HEK293 (cell line): ENCODE results near the gene PRKACB.

ENCODE experiments used
- CTCF ChIA-PET: fragments of 350-600 bp; formaldehyde crosslinking; extraction: SDS; loops from one replicate; lab custom pipeline; 2021; ENCODE audit warnings: antibody characterized with exemption; lab: Yijun Ruan, JAX
- POLR2A ChIA-PET: fragments of 300-600 bp; formaldehyde crosslinking; extraction: SDS; loops from one replicate; lab custom pipeline; 2020; ENCODE audit warnings: antibody characterized with exemption, inconsistent platforms; lab: Yijun Ruan, JAX
- H3K27ac ChIP-seq: fragments of 200-500 bp; sonication (Bioruptor generic); 2 replicates; pipeline ENCODE4 v1.5.1; 2014; ENCODE audit warnings: low read depth, low read length, control low read depth, inconsistent platforms; ENCODE audit errors: extremely low read depth
- H3K36me3 ChIP-seq, 2 experiments: fragments of 200-500 bp in 1 of 2; sonication (Bioruptor generic) in 1 of 2; 1 replicate in 1 of 2; 2 replicates in 1 of 2; pipeline ENCODE4 v1.5.1; 2014 to 2017; ENCODE audit warnings: inconsistent platforms in 2 of 2, low read length in 2 of 2; ENCODE audit not compliant: control insufficient read depth in 2 of 2, insufficient read depth in 1 of 2
- H3K4me1 ChIP-seq: fragments of 200-500 bp; sonication (Bioruptor generic); 2 replicates; pipeline ENCODE4 v1.5.1; 2014; ENCODE audit warnings: mild to moderate bottlenecking, low read length, inconsistent platforms; ENCODE audit not compliant: control insufficient read depth, insufficient read depth
- H3K4me3 ChIP-seq: 2 replicates; pipeline ENCODE4 v1.5.1; 2011; ENCODE audit warnings: low read depth, mild to moderate bottlenecking, control low read depth, low read length, moderate library complexity
- H3K9me3 ChIP-seq: fragments of 200-500 bp; sonication (Bioruptor generic); 2 replicates; pipeline ENCODE4 v1.5.1; 2014; ENCODE audit warnings: low read depth, low read length, inconsistent platforms; ENCODE audit not compliant: control insufficient read depth, insufficient read depth
- GLIS1 ChIP-seq: fragments of 450-650 bp; formaldehyde crosslinking; IDR thresholded peaks from 2 replicates; pipeline ENCODE4 v1.5.1; 2016; ENCODE audit warnings: missing biosample characterization, missing genetic modification characterization
- IKZF3 ChIP-seq: fragments of 450-650 bp; IDR thresholded peaks from 2 replicates; pipeline ENCODE4 v1.5.0; 2018; ENCODE audit warnings: missing biosample characterization, mild to moderate bottlenecking, missing genetic modification characterization, moderate library complexity
- KLF1 ChIP-seq: fragments of 450-650 bp; formaldehyde crosslinking; IDR thresholded peaks from 2 replicates; pipeline ENCODE4 v1.5.1; 2016; ENCODE audit warnings: missing biosample characterization, missing genetic modification characterization
- OVOL3 ChIP-seq: fragments of 450-650 bp; formaldehyde crosslinking; IDR thresholded peaks from 2 replicates; pipeline ENCODE4 v1.5.1; 2016; ENCODE audit warnings: missing biosample characterization, missing genetic modification characterization
- SETDB1 ChIP-seq: IDR thresholded peaks from one replicate; pipeline ENCODE4 v1.6.1; 2017; ENCODE audit warnings: mild to moderate bottlenecking, low read length, moderate library complexity, mixed read lengths; ENCODE audit not compliant: insufficient read length
- TRIM28 ChIP-seq: IDR thresholded peaks from 2 replicates; pipeline ENCODE4 v1.6.1; 2011; ENCODE audit warnings: low read length, control low read depth, borderline replicate concordance
- ZBTB17 ChIP-seq: fragments of 450-650 bp; formaldehyde crosslinking; IDR thresholded peaks from 2 replicates; pipeline ENCODE4 v1.5.1; 2016; ENCODE audit warnings: missing biosample characterization, missing genetic modification characterization
- ZBTB26 ChIP-seq: fragments of 450-650 bp; formaldehyde crosslinking; optimal IDR thresholded peaks from 2 replicates; pipeline ENCODE3; 2016; ENCODE audit warnings: missing biosample characterization, mild to moderate bottlenecking, missing genetic modification characterization
- ZBTB49 ChIP-seq: fragments of 450-650 bp; formaldehyde crosslinking; IDR thresholded peaks from 2 replicates; pipeline ENCODE4 v1.5.1; 2016; ENCODE audit warnings: missing biosample characterization, missing genetic modification characterization, low read depth
- ZEB2 ChIP-seq: fragments of 450-650 bp; formaldehyde crosslinking; IDR thresholded peaks from 2 replicates; pipeline ENCODE4 v1.5.1; 2016; ENCODE audit warnings: missing biosample characterization, missing genetic modification characterization
- ZNF2 ChIP-seq: fragments of 450-650 bp; formaldehyde crosslinking; IDR thresholded peaks from 2 replicates; pipeline ENCODE4 v1.5.1; 2016; ENCODE audit warnings: missing biosample characterization, missing genetic modification characterization
- ZNF366 ChIP-seq: fragments of 450-650 bp; formaldehyde crosslinking; conservative IDR thresholded peaks from 2 replicates; pipeline ENCODE4 v1.5.1; 2016; ENCODE audit warnings: missing biosample characterization, missing genetic modification characterization
- ZNF391 ChIP-seq: fragments of 450-650 bp; formaldehyde crosslinking; IDR thresholded peaks from 2 replicates; pipeline ENCODE4 v1.5.1; 2016; ENCODE audit warnings: low read depth, missing biosample characterization, missing genetic modification characterization, borderline replicate concordance
- ZNF473 ChIP-seq: fragments of 450-650 bp; formaldehyde crosslinking; IDR thresholded peaks from 2 replicates; pipeline ENCODE4 v1.5.1; 2017; ENCODE audit warnings: missing biosample characterization, missing genetic modification characterization
- ZNF555 ChIP-seq: fragments of 450-650 bp; formaldehyde crosslinking; conservative IDR thresholded peaks from 2 replicates; pipeline ENCODE4 v1.5.1; 2017; ENCODE audit warnings: missing biosample characterization, mild to moderate bottlenecking, missing genetic modification characterization, inconsistent platforms
- ZNF585B ChIP-seq: fragments of 450-650 bp; formaldehyde crosslinking; IDR thresholded peaks from 2 replicates; pipeline ENCODE4 v1.5.1; 2016; ENCODE audit warnings: missing biosample characterization, missing genetic modification characterization
- ZNF629 ChIP-seq: fragments of 450-650 bp; formaldehyde crosslinking; IDR thresholded peaks from 2 replicates; pipeline ENCODE4 v1.5.1; 2017; ENCODE audit warnings: missing biosample characterization, missing genetic modification characterization
- ZNF692 ChIP-seq: fragments of 450-650 bp; formaldehyde crosslinking; IDR thresholded peaks from 2 replicates; pipeline ENCODE4 v1.5.1; 2016; ENCODE audit warnings: missing biosample characterization, missing genetic modification characterization
- ZXDB ChIP-seq: fragments of 450-650 bp; formaldehyde crosslinking; IDR thresholded peaks from 2 replicates; pipeline ENCODE4 v1.5.1; 2016; ENCODE audit warnings: missing biosample characterization, missing genetic modification characterization

The PRKACB gene

GRCh38 chr1:84174051-84174556, 30.0 kb downstream of the PRKACB start (continued):
- TF ChIP-seq ZNF366 (peak; percentile 34; the same call in 1 of the 2 replicates), ZNF2 (tag by site-specific recombination) (no peak), GLIS1 (tag by site-specific recombination) (peak; percentile 29; the same call in 1 of the 2 replicates), ZNF473 (no peak), ZNF585B (no peak)

DNA sequence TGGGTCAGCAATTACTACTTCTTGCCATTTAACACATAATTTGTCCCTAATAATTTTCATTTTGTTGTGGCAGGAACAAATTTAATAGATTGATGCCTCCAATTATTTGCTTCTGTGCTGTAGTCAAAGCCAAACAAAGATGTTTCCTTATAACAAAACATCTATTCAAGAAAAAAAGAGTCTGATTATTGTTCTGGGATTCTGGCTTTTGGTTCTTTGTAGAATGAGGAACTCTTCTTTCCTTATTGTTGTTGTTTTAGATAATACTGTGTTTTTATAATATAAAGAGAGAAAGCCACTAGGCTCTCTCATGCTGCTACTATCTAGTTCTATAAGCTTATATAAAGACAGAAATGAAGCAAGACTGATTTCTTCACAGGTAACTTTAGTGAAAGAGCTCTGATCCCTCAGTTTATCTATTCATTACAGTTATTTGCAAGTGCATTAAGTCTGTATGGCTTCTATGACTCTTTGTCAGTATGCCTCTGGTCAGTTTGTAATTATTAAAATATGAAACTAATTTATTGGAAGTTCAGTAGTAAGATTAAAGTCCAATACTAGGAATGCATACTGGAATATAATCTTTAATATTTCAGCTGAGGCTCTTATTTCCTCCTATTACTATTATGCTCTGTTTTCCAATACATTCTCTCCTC, 37.4 kb downstream of the PRKACB start:
- H3K27ac ChIP-seq, result no peak overlapping the region
- ChIA-PET POLR2A (no interaction called here), CTCF (interaction anchor here (0.6 to 1.7 kb wide), 3 partner anchors 10 to 226 kb away, joined by 3 to 4 read pairs (median 3); no protein-coding TSS in a partner anchor)

DNA sequence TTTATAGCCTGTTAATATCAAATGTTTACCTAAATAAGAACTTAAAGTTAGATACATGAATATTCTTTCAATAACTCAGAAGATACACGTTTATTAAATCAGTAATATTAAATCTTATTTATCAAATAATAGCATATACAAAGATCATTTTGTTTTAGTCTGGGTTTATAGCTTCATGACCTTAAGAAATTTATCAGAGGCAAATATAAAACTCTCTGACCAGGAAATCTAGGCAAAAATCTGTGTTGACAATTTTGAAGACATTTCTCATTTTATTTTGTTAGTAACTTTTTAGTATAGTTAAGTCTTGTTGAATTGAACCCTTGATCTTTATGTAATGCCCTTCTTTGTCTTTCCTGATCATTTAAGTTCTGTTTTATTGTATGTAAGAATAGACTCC, 46.4 kb downstream of the PRKACB start:
- ChIA-PET CTCF (interaction anchor here (0.8 kb wide), 1 partner anchor 12 kb away, joined by 3 read pairs; no protein-coding TSS in a partner anchor), POLR2A (no interaction called here)
- peaks cover 0 to 13% of the 10 kb centered on the region in 2 experiments; a peak in 1 of 3 replicates for H3K36me3 ChIP-seq
- no peak overlapping the region for H3K4me3 ChIP-seq
- TF ChIP-seq TRIM28 (peak; percentile 82), ZEB2 (tag by site-specific recombination) (no peak), SETDB1 (peak; percentile 89)
- no peak overlapping the region for H3K27ac ChIP-seq
- H3K4me1 ChIP-seq, result no peaks in the 10 kb centered on the region
- H3K9me3 ChIP-seq, result no peaks in the 10 kb centered on the region

More for the DNA sequence above, 37.4 kb downstream of the PRKACB start:
- Histone ChIP-seq H3K4me1 (no peaks in the 10 kb centered on the region), H3K9me3 (no peaks in the 10 kb centered on the region), H3K36me3 (peaks cover 0 to 3% of the 10 kb centered on the region in 2 experiments; a peak in 1 of 3 replicates), H3K4me3 (no peak overlapping the region)
- TF ChIP-seq ZNF692 (tag by site-specific recombination) (no peak), ZNF391 (tag by site-specific recombination) (no peak), IKZF3 (tag by site-specific recombination) (no peak), ZBTB17 (tag by site-specific recombination) (no peak), ZBTB49 (tag by site-specific recombination) (no peak), ZXDB (tag by site-specific recombination) (no peak), ZBTB26 (tag by site-specific recombination) (no peak), KLF1 (no peak), ZNF629 (tag by site-specific recombination) (no peak), ZNF555 (tag by site-specific recombination) (no peak), OVOL3 (no peak)
